ENCODE data around the gene CFAP99. TPM values are rescaled to one million over a fixed set of nuclear protein-coding genes. Genes with fewer than 3 reads are reported as not detected.

CFAP99 gene
- total and polyA plus RNA-seq, 2 of the 4 experiments (the other 2 are of a cell fraction): not detected

DNA sequence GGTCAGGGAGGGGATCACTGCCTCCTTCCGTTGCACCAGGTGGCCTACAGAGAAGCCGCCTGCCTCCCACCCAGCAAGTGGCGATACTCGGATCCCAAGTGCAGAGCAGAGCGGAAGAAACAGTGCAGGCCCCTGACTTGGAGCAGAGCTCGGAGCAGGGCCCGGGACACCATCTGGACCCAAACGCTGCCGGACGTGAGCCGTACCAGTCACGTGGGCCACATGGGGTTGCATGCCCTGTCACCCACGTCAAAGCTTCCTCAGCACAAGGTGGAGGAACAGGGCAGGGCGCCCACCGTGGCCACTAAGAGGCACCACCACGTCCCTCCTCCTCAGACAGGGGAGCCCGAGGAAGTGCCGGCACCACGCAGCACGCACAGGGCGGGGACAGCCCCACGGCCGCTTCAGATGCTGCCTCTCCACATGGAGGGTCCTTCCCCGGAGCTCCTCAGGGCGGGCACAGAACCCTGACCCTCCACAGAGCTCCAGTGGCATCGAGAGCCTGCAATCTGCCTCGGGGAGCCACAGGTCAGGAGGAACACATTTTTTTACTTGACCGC is 19.0 kb upstream of the CFAP99 start:
- peaks cover 13% of the 10 kb centered on the region for H3K27me3 ChIP-seq (ENCODE audit: control insufficient read depth, insufficient read depth, low read length)
- no TSS peak for BruUV-seq (replicated peaks)
- H3K4me2 ChIP-seq (ENCODE audit: low read depth, low read length): no peak overlapping the region
- H4K20me1 ChIP-seq (ENCODE audit: insufficient read depth, low read length): no peaks in the 10 kb centered on the region; the same call in 1 of the 2 replicates
- POLR2A ChIA-PET (ENCODE audit: unreplicated experiment): no interaction called here
- H2AK5ac ChIP-seq (ENCODE audit: low read depth, low read length): no peak overlapping the region
- H3K4ac ChIP-seq (ENCODE audit: low read depth, low read length): no peak overlapping the region
- in situ Hi-C loops (cut with MboI; ENCODE audit: low sequenced_read_pairs) (no loop called here), intact Hi-C loops (cut with micrococcal nuclease) (no loop called here), dilution Hi-C loops (cut with HindIII; ENCODE audit: low sequenced_read_pairs, unreplicated experiment) (no loop called here)
- H2BK20ac ChIP-seq (ENCODE audit: low read depth, low read length): no peak overlapping the region
- no peak overlapping the region for H4K5ac ChIP-seq (ENCODE audit: low read depth, low read length)
- no peak overlapping the region for H4K8ac ChIP-seq (ENCODE audit: low read depth in 2 of 2, low read length in 2 of 2)
- no peak overlapping the region for H4K91ac ChIP-seq (ENCODE audit: insufficient read depth, low read depth, low read length)
- CTCF ChIA-PET: no interaction called here
- H2AFZ ChIP-seq (replicated peaks; ENCODE audit: low read length, poor library complexity): no peak overlapping the region
- H3K56ac ChIP-seq (ENCODE audit: extremely low read depth, insufficient read depth, low read length): no peak overlapping the region
- H3K23ac ChIP-seq (ENCODE audit: low read depth, low read length): no peak overlapping the region
- peaks cover 4% of the 10 kb centered on the region; the same call in 1 of the 2 replicates for H3K4me1 ChIP-seq (ENCODE audit: control insufficient read depth, insufficient read depth, low read length)
- no peaks in the 10 kb centered on the region for H3K9me3 ChIP-seq (ENCODE audit: control insufficient read depth, insufficient read depth, low read length)
- TF ChIP-seq MXI1 (IDR thresholded peaks at IDR 0.05; ENCODE audit: borderline replicate concordance, low read depth, low read length) (no peak), MAZ (IDR thresholded peaks at IDR 0.05; ENCODE audit: borderline replicate concordance, low read depth, low read length) (no peak), RFX5 (IDR thresholded peaks at IDR 0.05; ENCODE audit: low read depth, low read length) (no peak)
- TF ChIP-seq, protein P1, sequence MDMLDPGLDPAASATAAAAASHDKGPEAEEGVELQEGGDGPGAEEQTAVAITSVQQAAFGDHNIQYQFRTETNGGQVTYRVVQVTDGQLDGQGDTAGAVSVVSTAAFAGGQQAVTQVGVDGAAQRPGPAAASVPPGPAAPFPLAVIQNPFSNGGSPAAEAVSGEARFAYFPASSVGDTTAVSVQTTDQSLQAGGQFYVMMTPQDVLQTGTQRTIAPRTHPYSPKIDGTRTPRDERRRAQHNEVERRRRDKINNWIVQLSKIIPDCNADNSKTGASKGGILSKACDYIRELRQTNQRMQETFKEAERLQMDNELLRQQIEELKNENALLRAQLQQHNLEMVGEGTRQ (IDR thresholded peaks at IDR 0.05; ENCODE audit: low read depth, low read length): no peak
- TF ChIP-seq, protein P2, sequence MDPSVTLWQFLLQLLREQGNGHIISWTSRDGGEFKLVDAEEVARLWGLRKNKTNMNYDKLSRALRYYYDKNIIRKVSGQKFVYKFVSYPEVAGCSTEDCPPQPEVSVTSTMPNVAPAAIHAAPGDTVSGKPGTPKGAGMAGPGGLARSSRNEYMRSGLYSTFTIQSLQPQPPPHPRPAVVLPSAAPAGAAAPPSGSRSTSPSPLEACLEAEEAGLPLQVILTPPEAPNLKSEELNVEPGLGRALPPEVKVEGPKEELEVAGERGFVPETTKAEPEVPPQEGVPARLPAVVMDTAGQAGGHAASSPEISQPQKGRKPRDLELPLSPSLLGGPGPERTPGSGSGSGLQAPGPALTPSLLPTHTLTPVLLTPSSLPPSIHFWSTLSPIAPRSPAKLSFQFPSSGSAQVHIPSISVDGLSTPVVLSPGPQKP (IDR thresholded peaks at IDR 0.05; ENCODE audit: borderline replicate concordance, low read depth, low read length): no peak
- TF ChIP-seq, protein P3, sequence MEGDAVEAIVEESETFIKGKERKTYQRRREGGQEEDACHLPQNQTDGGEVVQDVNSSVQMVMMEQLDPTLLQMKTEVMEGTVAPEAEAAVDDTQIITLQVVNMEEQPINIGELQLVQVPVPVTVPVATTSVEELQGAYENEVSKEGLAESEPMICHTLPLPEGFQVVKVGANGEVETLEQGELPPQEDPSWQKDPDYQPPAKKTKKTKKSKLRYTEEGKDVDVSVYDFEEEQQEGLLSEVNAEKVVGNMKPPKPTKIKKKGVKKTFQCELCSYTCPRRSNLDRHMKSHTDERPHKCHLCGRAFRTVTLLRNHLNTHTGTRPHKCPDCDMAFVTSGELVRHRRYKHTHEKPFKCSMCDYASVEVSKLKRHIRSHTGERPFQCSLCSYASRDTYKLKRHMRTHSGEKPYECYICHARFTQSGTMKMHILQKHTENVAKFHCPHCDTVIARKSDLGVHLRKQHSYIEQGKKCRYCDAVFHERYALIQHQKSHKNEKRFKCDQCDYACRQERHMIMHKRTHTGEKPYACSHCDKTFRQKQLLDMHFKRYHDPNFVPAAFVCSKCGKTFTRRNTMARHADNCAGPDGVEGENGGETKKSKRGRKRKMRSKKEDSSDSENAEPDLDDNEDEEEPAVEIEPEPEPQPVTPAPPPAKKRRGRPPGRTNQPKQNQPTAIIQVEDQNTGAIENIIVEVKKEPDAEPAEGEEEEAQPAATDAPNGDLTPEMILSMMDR (conservative IDR thresholded peaks at IDR 0.05; ENCODE audit: low read depth, low read length): no peak
- no peaks in the 10 kb centered on the region for H3K36me3 ChIP-seq (ENCODE audit: control insufficient read depth, insufficient read depth, low read length)
- no peak for DNase-seq
- H3K14ac ChIP-seq (replicated peaks; ENCODE audit: low read depth, low read length): no peak overlapping the region
- H2BK15ac ChIP-seq (ENCODE audit: low read depth, low read length): no peak overlapping the region
- H3K79me1 ChIP-seq (ENCODE audit: low read depth in 1 of 2, low read length in 2 of 2): no peaks in the 10 kb centered on the region
- ATAC-seq (ENCODE audit: low read depth): no peak
- no peak overlapping the region for H3K9ac ChIP-seq (ENCODE audit: low read depth, low read length)
- H3K18ac ChIP-seq (ENCODE audit: low read depth, low read length): no peak overlapping the region
- H3K27ac ChIP-seq (ENCODE audit: insufficient read depth, low read length): no peak overlapping the region
- H2AK9ac ChIP-seq (replicated peaks; ENCODE audit: low read depth, low read length, poor library complexity): no peak overlapping the region
- H3K9me1 ChIP-seq (ENCODE audit: insufficient read depth, low read length): no peaks in the 10 kb centered on the region
- H2BK120ac ChIP-seq (ENCODE audit: low read depth, low read length): no peak overlapping the region
- H3K4me3 ChIP-seq (ENCODE audit: insufficient read depth, low read depth, low read length): no peak overlapping the region
- H2BK5ac ChIP-seq (ENCODE audit: low read depth, low read length, poor library complexity, severe bottlenecking): no peak overlapping the region
- WGBS, 2 experiments (ENCODE audit: extremely low coverage in 2 of 2, insufficient read length in 1 of 2): 74% methylated on average over 18 of the region's 28 CpGs; no CpG with 5 or more reads in 1 of the 2 experiments

Measured in IMR-90 (cell line).